Left ventricle myocardium superior (tissue), 1 donor: ENCODE data around the gene HSD17B3. TPM values are rescaled to one million over a fixed set of nuclear protein-coding genes. Genes with fewer than 3 reads are reported as not detected.
"Not testable (repeated sequence)": the region's sequence is repeated elsewhere in the genome, so short reads cannot be mapped to it uniquely, and the experiment has no call there.

Experiments
- ATAC-seq: fragments of 200-7000 bp; cut with Tn5 transposase; one replicate; pipeline ENCODE4 v1.9.1; 2020; ENCODE audit warnings: mild to moderate bottlenecking, moderate library complexity
- DNase-seq: peaks from one replicate; pipeline ENCODE4 v3.0.0-alpha.2; 2020
- intact Hi-C: fragments of 100-400 bp; cut with micrococcal nuclease; formaldehyde crosslinking; loops from one replicate; pipeline ENCODE4 v1.11.0; 2022
- total RNA-seq: library from RNA; stranded (reverse); fragmentation: NEBNext Ultra II Directional; extraction: Animal tissue kit (Norgen Biotek cat#: 25700); gene quantifications from one replicate; pipeline ENCODE4 v1.2.1, GENCODE V29; 2021
- donor health status: DM: no; HTN: yes; CAD: no; lungs with severe emphysema.

HSD17B3 gene
- total RNA-seq, 1 donor from 2014 or later, result 0.59 TPM

GRCh38 chr9:96206156-96206751 lies 95.7 kb downstream of the HSD17B3 start:
- DNase-seq (no peak), ATAC-seq (no peak)
- intact Hi-C loops, result no loop called here

GRCh38 chr9:96204853-96205252 lies 97.1 kb downstream of the HSD17B3 start:
- DNase-seq, result no peak
- ATAC-seq, result no peak
- intact Hi-C loops, result no loop called here

- DNase-seq (peak; percentile 49), ATAC-seq (peak; percentile 35)
- intact Hi-C loops, result no loop called here
These were observed 98.0 kb downstream of the HSD17B3 start for GRCh38 chr9:96203867-96204501.

GRCh38 chr9:96202971-96203780 lies 98.8 kb downstream of the HSD17B3 start:
- intact Hi-C loops, result no loop called here
- DNase-seq, result no peak
- ATAC-seq, result no peak

- intact Hi-C loops, result no loop called here
- ATAC-seq (no peak), DNase-seq (no peak)
These were observed 100.8 kb downstream of the HSD17B3 start for GRCh38 chr9:96201140-96201539.

- intact Hi-C loops, result no loop called here
- DNase-seq (no peak), ATAC-seq (no peak)
These were observed 103.0 kb downstream of the HSD17B3 start for GRCh38 chr9:96199006-96199405.

GRCh38 chr9:96195541-96195940 lies 106.4 kb downstream of the HSD17B3 start:
- ATAC-seq (no peak), DNase-seq (no peak)
- intact Hi-C loops, result no loop called here

- intact Hi-C loops, result no loop called here
- ATAC-seq (no peak), DNase-seq (no peak)
These were observed 108.7 kb downstream of the HSD17B3 start for GRCh38 chr9:96193236-96193755.

- no peak for ATAC-seq
- no peak for DNase-seq
- intact Hi-C loops, result no loop called here
These were observed 109.3 kb downstream of the HSD17B3 start for GRCh38 chr9:96192710-96193109.

- intact Hi-C loops, result no loop called here
- no peak for ATAC-seq
- DNase-seq, result no peak
These were observed 112.0 kb downstream of the HSD17B3 start for GRCh38 chr9:96189995-96190394.

- intact Hi-C loops, DNase-seq, ATAC-seq: not testable (repeated sequence)
These were observed 112.4 kb downstream of the HSD17B3 start for GRCh38 chr9:96189581-96189980.

- no peak for DNase-seq
- intact Hi-C loops, result no loop called here
- no peak for ATAC-seq
These were observed 113.4 kb downstream of the HSD17B3 start for GRCh38 chr9:96188571-96188970.

- DNase-seq (no peak), ATAC-seq (no peak)
- intact Hi-C loops, result no loop called here
These were observed 114.8 kb downstream of the HSD17B3 start for GRCh38 chr9:96187151-96187555.

GRCh38 chr9:96186591-96187011 lies 115.4 kb downstream of the HSD17B3 start:
- no peak for DNase-seq
- intact Hi-C loops, result no loop called here
- ATAC-seq, result peak; percentile 20

- intact Hi-C loops, result no loop called here
- ATAC-seq (no peak), DNase-seq (no peak)
These were observed 116.3 kb downstream of the HSD17B3 start for GRCh38 chr9:96185518-96186156.

Other genes starting within 250 kb of the HSD17B3 start
- gene SLC35D2, start 81.5 kb upstream of the HSD17B3 start, total RNA-seq, result 16.0 TPM
- gene ZNF367, start 116.2 kb upstream of the HSD17B3 start, total RNA-seq, result 2.5 TPM
- 22.7 TPM for gene HABP4, start 148.0 kb upstream of the HSD17B3 start, total RNA-seq